HepG2 (cell line): Measurements from ENCODE around the gene CST3. TPM values are rescaled to one million over a fixed set of nuclear protein-coding genes. Genes with fewer than 3 reads are reported as not detected.
A peak's percentile ranks its signal among the peaks of the same experiment; 100 is the strongest.

ENCODE experiments used
- MTA1 ChIP-seq: sonication (generic); formaldehyde crosslinking; IDR thresholded peaks from 2 replicates; pipeline ENCODE4 v1.4.0; 2020; ENCODE audit warnings: missing genetic modification reagents, mild to moderate bottlenecking, borderline replicate concordance
- NR2F6 ChIP-seq, 2 experiments: IDR thresholded peaks; 2 replicates each; pipeline ENCODE4 v1.6.1; 2016; ENCODE audit warnings: antibody characterized with exemption in 1 of 2, mild to moderate bottlenecking in 1 of 2
- SOX13 ChIP-seq, 3 experiments: fragments of 450-650 bp in 1 of 3; sonication (generic) in 1 of 3; formaldehyde crosslinking in 1 of 3; IDR thresholded peaks in 2 of 3; conservative IDR thresholded peaks in 1 of 3; 2 replicates each; pipeline versions ENCODE4 v1.5.0 to v1.6.1; 2016 to 2020; ENCODE audit warnings: antibody characterized with exemption in 1 of 3, mild to moderate bottlenecking in 1 of 3, missing compliant biosample characterization in 1 of 3, missing genetic modification reagents in 1 of 3, moderate library complexity in 1 of 3
- TCF12 ChIP-seq, 2 experiments: fragments of 450-650 bp in 1 of 2; sonication (generic) in 1 of 2; formaldehyde crosslinking in 1 of 2; IDR thresholded peaks; 2 replicates each; pipeline versions ENCODE4 v1.6.1 to v1.8.0; 2017 to 2022; ENCODE audit warnings: antibody characterized with exemption in 1 of 2, mild to moderate bottlenecking in 1 of 2, missing genetic modification reagents in 1 of 2, moderate library complexity in 1 of 2
- U2AF2 ChIP-seq: fragments of 200-400 bp; formaldehyde crosslinking; IDR thresholded peaks from 2 replicates; pipeline ENCODE4 v1.6.1; 2017; ENCODE audit warnings: low read depth, mild to moderate bottlenecking, low read length
- ZFP36L1 ChIP-seq: sonication (generic); formaldehyde crosslinking; IDR thresholded peaks from 2 replicates; pipeline ENCODE4 v1.8.0; 2022; ENCODE audit warnings: mild to moderate bottlenecking, missing genetic modification reagents, moderate library complexity
- ZNF12 ChIP-seq: sonication (generic); formaldehyde crosslinking; IDR thresholded peaks from 2 replicates; pipeline ENCODE4 v1.5.0; 2020; ENCODE audit warnings: missing genetic modification reagents
- ZNF337 ChIP-seq: sonication (generic); formaldehyde crosslinking; IDR thresholded peaks from 2 replicates; pipeline ENCODE4 v1.5.1; 2020; ENCODE audit warnings: missing genetic modification reagents, low read depth, mild to moderate bottlenecking, borderline replicate concordance
- ZNF432 ChIP-seq: sonication (generic); formaldehyde crosslinking; IDR thresholded peaks from 2 replicates; pipeline ENCODE4 v1.5.0; 2020; ENCODE audit warnings: missing genetic modification reagents, mild to moderate bottlenecking, borderline replicate concordance
- ZNF567 ChIP-seq: sonication (generic); formaldehyde crosslinking; IDR thresholded peaks from 2 replicates; pipeline ENCODE4 v1.8.1; 2023; ENCODE audit warnings: mild to moderate bottlenecking, missing genetic modification reagents, borderline replicate concordance
- polyA plus RNA-seq, 8 experiments: library from polyadenylated mRNA; depleted of rRNA in 3 of 8; stranded (reverse) in 7 of 8; unstranded in 1 of 8; fragments of >200 nt; fragmentation: Illumina TruSeq in 4 of 8; extraction: Trizol in 4 of 8; gene quantifications; 2 replicates each; pipeline versions ENCODE4 v1.2.1 to v1.2.3, GENCODE V29; 2011 to 2016; ENCODE audit warnings: low read depth in 4 of 8, missing spikeins in 1 of 8, mixed read lengths in 1 of 8; ENCODE audit not compliant: insufficient read depth in 1 of 8
- total RNA-seq, 5 experiments: library from RNA; depleted of rRNA; stranded (reverse); fragments of >200 nt; fragmentation: Illumina TruSeq; extraction: Trizol; gene quantifications; 2 replicates each; pipeline ENCODE4 v1.2.3, GENCODE V29; 2016; ENCODE audit warnings: low read depth in 1 of 5
- TF ChIP-seq, protein P1 (sequence below): IDR thresholded peaks from 2 replicates; pipeline ENCODE4 v1.6.1; 2016; ENCODE audit warnings: missing compliant biosample characterization, missing genetic modification reagents, borderline replicate concordance
- TF ChIP-seq, protein P2 (sequence below): sonication (generic); formaldehyde crosslinking; IDR thresholded peaks from 2 replicates; pipeline ENCODE4 v1.4.0; 2020; ENCODE audit warnings: mild to moderate bottlenecking, missing genetic modification reagents
- TF ChIP-seq, protein P3 (sequence below): sonication (generic); formaldehyde crosslinking; IDR thresholded peaks from 2 replicates; pipeline ENCODE4 v1.5.0; 2020; ENCODE audit warnings: mild to moderate bottlenecking, missing genetic modification reagents, borderline replicate concordance

Gene CST3
- total and polyA plus RNA-seq, 2 of the 13 experiments (the other 11 are each of a cell fraction or from before 2014, with no cell fraction given), result 690 to 1,005 TPM

DNA sequence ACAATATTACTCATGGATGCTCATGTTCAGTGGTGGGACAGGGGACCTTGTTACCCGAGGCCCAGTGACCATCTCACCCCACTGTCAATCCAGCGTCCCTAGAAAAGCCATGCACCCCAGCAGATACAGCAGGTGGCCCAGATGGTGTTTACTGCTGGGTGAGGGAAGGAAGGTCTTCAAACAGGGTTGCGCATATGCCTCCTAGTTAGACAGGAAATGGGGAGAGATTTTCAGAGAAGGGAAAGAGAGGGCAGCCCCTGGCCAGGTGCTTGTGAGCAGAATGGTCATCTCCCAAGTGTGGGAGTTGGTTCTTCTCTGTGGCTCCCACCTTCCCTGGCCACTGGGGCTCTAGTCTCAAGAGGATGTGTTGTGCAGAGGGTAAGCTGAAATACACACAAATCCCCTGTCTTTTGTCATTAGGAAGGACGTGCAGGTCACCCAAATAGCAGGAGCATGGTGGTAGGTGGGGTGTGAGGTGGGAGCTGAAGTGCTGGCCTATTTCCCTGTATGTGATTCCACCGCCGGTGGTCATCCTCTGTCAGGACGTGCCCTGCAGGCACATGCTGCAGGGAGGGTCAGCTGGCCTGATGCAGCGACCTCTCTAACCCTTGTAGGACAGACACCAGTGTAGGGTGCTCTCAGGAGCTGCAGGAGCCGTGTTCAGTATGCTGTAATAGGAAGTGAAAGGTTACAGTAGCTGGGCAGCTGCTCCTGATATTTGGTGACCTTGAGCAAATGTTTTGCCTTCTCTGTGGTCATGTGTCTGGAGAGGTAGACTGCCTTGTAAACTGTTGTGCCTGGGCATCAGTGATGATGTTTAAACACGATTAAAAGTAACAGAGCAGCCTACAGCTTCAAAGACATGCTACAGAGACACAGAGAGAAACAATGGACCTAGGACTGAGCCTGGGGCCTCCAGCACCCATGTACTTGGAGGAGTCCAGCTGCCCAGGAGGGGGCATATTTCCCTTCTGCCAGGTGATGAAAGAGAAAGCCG is 3.2 kb upstream of the CST3 start (continued):
- TF ChIP-seq ZFP36L1, result peak; percentile 51
- TF ChIP-seq ZNF567 (CRISPR knock-in tag), result no peak
- TF ChIP-seq, protein P1, sequence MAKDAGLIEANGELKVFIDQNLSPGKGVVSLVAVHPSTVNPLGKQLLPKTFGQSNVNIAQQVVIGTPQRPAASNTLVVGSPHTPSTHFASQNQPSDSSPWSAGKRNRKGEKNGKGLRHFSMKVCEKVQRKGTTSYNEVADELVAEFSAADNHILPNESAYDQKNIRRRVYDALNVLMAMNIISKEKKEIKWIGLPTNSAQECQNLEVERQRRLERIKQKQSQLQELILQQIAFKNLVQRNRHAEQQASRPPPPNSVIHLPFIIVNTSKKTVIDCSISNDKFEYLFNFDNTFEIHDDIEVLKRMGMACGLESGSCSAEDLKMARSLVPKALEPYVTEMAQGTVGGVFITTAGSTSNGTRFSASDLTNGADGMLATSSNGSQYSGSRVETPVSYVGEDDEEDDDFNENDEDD (CRISPR knock-in tag), result peak; percentile 30; the same call in 1 of the 2 replicates
- TF ChIP-seq, protein P2, sequence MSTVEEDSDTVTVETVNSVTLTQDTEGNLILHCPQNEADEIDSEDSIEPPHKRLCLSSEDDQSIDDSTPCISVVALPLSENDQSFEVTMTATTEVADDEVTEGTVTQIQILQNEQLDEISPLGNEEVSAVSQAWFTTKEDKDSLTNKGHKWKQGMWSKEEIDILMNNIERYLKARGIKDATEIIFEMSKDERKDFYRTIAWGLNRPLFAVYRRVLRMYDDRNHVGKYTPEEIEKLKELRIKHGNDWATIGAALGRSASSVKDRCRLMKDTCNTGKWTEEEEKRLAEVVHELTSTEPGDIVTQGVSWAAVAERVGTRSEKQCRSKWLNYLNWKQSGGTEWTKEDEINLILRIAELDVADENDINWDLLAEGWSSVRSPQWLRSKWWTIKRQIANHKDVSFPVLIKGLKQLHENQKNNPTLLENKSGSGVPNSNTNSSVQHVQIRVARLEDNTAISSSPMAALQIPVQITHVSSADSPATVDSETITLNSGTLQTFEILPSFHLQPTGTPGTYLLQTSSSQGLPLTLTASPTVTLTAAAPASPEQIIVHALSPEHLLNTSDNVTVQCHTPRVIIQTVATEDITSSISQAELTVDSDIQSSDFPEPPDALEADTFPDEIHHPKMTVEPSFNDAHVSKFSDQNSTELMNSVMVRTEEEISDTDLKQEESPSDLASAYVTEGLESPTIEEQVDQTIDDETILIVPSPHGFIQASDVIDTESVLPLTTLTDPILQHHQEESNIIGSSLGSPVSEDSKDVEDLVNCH (CRISPR knock-in tag), result no peak
- TF ChIP-seq, protein P3, sequence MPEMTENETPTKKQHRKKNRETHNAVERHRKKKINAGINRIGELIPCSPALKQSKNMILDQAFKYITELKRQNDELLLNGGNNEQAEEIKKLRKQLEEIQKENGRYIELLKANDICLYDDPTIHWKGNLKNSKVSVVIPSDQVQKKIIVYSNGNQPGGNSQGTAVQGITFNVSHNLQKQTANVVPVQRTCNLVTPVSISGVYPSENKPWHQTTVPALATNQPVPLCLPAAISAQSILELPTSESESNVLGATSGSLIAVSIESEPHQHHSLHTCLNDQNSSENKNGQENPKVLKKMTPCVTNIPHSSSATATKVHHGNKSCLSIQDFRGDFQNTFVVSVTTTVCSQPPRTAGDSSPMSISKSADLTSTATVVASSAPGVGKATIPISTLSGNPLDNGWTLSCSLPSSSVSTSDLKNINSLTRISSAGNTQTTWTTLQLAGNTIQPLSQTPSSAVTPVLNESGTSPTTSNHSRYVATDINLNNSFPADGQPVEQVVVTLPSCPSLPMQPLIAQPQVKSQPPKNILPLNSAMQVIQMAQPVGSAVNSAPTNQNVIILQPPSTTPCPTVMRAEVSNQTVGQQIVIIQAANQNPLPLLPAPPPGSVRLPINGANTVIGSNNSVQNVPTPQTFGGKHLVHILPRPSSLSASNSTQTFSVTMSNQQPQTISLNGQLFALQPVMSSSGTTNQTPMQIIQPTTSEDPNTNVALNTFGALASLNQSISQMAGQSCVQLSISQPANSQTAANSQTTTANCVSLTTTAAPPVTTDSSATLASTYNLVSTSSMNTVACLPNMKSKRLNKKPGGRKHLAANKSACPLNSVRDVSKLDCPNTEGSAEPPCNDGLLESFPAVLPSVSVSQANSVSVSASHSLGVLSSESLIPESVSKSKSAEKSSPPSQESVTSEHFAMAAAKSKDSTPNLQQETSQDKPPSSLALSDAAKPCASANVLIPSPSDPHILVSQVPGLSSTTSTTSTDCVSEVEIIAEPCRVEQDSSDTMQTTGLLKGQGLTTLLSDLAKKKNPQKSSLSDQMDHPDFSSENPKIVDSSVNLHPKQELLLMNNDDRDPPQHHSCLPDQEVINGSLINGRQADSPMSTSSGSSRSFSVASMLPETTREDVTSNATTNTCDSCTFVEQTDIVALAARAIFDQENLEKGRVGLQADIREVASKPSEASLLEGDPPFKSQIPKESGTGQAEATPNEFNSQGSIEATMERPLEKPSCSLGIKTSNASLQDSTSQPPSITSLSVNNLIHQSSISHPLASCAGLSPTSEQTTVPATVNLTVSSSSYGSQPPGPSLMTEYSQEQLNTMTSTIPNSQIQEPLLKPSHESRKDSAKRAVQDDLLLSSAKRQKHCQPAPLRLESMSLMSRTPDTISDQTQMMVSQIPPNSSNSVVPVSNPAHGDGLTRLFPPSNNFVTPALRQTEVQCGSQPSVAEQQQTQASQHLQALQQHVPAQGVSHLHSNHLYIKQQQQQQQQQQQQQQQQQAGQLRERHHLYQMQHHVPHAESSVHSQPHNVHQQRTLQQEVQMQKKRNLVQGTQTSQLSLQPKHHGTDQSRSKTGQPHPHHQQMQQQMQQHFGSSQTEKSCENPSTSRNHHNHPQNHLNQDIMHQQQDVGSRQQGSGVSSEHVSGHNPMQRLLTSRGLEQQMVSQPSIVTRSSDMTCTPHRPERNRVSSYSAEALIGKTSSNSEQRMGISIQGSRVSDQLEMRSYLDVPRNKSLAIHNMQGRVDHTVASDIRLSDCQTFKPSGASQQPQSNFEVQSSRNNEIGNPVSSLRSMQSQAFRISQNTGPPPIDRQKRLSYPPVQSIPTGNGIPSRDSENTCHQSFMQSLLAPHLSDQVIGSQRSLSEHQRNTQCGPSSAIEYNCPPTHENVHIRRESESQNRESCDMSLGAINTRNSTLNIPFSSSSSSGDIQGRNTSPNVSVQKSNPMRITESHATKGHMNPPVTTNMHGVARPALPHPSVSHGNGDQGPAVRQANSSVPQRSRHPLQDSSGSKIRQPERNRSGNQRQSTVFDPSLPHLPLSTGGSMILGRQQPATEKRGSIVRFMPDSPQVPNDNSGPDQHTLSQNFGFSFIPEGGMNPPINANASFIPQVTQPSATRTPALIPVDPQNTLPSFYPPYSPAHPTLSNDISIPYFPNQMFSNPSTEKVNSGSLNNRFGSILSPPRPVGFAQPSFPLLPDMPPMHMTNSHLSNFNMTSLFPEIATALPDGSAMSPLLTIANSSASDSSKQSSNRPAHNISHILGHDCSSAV, result no peak
- TF ChIP-seq TCF12 (IDR thresholded peaks at IDR 0.05), result no peak
- TF ChIP-seq TCF12 (CRISPR knock-in tag; IDR thresholded peaks at IDR 0.05), result no peak
- no peak for TF ChIP-seq ZNF432 (CRISPR knock-in tag)
- TF ChIP-seq SOX13 (IDR thresholded peaks at IDR 0.05), result peak; percentile 15; the same call in 1 of the 2 replicates
- peak in 1 of 2 experiments; percentile 90; a peak in 2 of 4 replicates for TF ChIP-seq SOX13 (CRISPR knock-in tag; conservative IDR thresholded peaks at IDR 0.05 in 1 of 2, IDR thresholded peaks at IDR 0.05 in 1 of 2)
- no peak for TF ChIP-seq ZNF337 (CRISPR knock-in tag)
- TF ChIP-seq NR2F6 (IDR thresholded peaks at IDR 0.05), result peak; percentile 88
- TF ChIP-seq NR2F6 (CRISPR knock-in tag; IDR thresholded peaks at IDR 0.05), result peak; percentile 95
- 0 out of 2 replicates have a peak, but pooled peaks have one; percentile 42 for TF ChIP-seq MTA1 (CRISPR knock-in tag)
- TF ChIP-seq U2AF2, result no peak
- peak; percentile 81 for TF ChIP-seq ZNF12 (CRISPR knock-in tag)
